Keratinocyte (primary cell): ENCODE data around the gene UCN2. TPM values are rescaled to one million over a fixed set of nuclear protein-coding genes. Genes with fewer than 3 reads are reported as not detected.

Source experiments
- DNase-seq: peaks from one replicate; pipeline ENCODE4 v3.0.0-alpha.2; 2011; ENCODE audit warnings: low read depth, missing footprints, low spot score
- FAIRE-seq: peaks from 2 replicates; lab custom pipeline; 2011; peaks lifted over from hg19 to GRCh38; lab: Jason Lieb, UNC
- H2AFZ ChIP-seq: 2 replicates; pipeline ENCODE4 v1.6.0; 2012; ENCODE audit warnings: low read length, control low read depth, inconsistent platforms; ENCODE audit not compliant: control insufficient read depth
- H3K27ac ChIP-seq: 2 replicates; pipeline ENCODE4 v1.5.1; 2011; ENCODE audit warnings: low read length; ENCODE audit not compliant: control insufficient read depth, insufficient read depth
- H3K27me3 ChIP-seq: 3 replicates; pipeline ENCODE4 v1.6.0; 2011; ENCODE audit warnings: low read length; ENCODE audit not compliant: control insufficient read depth, insufficient read depth; ENCODE audit errors: extremely low read depth
- H3K36me3 ChIP-seq, 2 experiments: 2 replicates in 1 of 2; 3 replicates in 1 of 2; pipeline ENCODE4 v1.5.1; 2011; ENCODE audit warnings: low read length in 2 of 2, mild to moderate bottlenecking in 1 of 2; ENCODE audit not compliant: control insufficient read depth in 2 of 2, insufficient read depth in 2 of 2; ENCODE audit errors: extremely low read depth in 1 of 2
- H3K4me1 ChIP-seq: 3 replicates; pipeline ENCODE4 v1.5.1; 2011; ENCODE audit warnings: low read length; ENCODE audit not compliant: control insufficient read depth, insufficient read depth; ENCODE audit errors: extremely low read depth
- H3K4me2 ChIP-seq: 3 replicates; pipeline ENCODE4 v1.6.0; 2011; ENCODE audit warnings: low read depth, low read length; ENCODE audit not compliant: control insufficient read depth, insufficient read depth; ENCODE audit errors: extremely low read depth
- H3K4me3 ChIP-seq, 3 experiments: fragments of 200-600 bp in 1 of 3; sonication (generic) in 1 of 3; 2 replicates in 2 of 3; 3 replicates in 1 of 3; pipeline ENCODE4 v1.5.1; 2011 to 2016; ENCODE audit warnings: low read length in 3 of 3, mild to moderate bottlenecking in 3 of 3, control low read depth in 2 of 3, inconsistent platforms in 1 of 3, low read depth in 1 of 3, mixed read lengths in 1 of 3, mixed run types in 1 of 3, moderate library complexity in 1 of 3; ENCODE audit not compliant: control insufficient read depth in 2 of 3, insufficient read depth in 2 of 3; ENCODE audit errors: extremely low read depth in 1 of 3
- H3K79me2 ChIP-seq: 2 replicates; pipeline ENCODE4 v1.6.0; 2012; ENCODE audit warnings: low read length; ENCODE audit not compliant: control insufficient read depth, insufficient read depth
- H3K9ac ChIP-seq: 3 replicates; pipeline ENCODE4 v1.6.0; 2011; ENCODE audit warnings: low read length; ENCODE audit not compliant: control insufficient read depth, insufficient read depth; ENCODE audit errors: extremely low read depth
- H3K9me1 ChIP-seq: 3 replicates; pipeline ENCODE4 v1.6.0; 2011; ENCODE audit warnings: low read length; ENCODE audit not compliant: control insufficient read depth, insufficient read depth; ENCODE audit errors: extremely low read depth
- H3K9me3 ChIP-seq: 2 replicates; pipeline ENCODE4 v1.5.1; 2012; ENCODE audit warnings: low read depth, low read length; ENCODE audit not compliant: control insufficient read depth
- H4K20me1 ChIP-seq: 3 replicates; pipeline ENCODE4 v1.6.0; 2011; ENCODE audit warnings: low read length; ENCODE audit not compliant: control insufficient read depth, insufficient read depth; ENCODE audit errors: extremely low read depth
- CTCF ChIP-seq, 3 experiments: IDR thresholded peaks in 1 of 3; conservative IDR thresholded peaks in 1 of 3; optimal IDR thresholded peaks in 1 of 3; 2 replicates in 2 of 3; 3 replicates in 1 of 3; pipeline versions ENCODE3 to v1.5.1; 2011; ENCODE audit warnings: low read length in 3 of 3, mild to moderate bottlenecking in 3 of 3, moderate library complexity in 2 of 3, control low read depth in 1 of 3, inconsistent platforms in 1 of 3; ENCODE audit not compliant: insufficient read depth in 2 of 3; ENCODE audit errors: extremely low read depth in 1 of 3
- EZH2 ChIP-seq: IDR thresholded peaks from one replicate; pipeline ENCODE4 v1.6.1; 2012; ENCODE audit warnings: inconsistent platforms, mild to moderate bottlenecking, low read length, moderate library complexity
- dilution Hi-C: fragments of 300-500 bp; cut with MboI; formaldehyde crosslinking; loops from one replicate; pipeline ENCODE4 v1.7.0; 2020; ENCODE audit warnings: low sequenced_read_pairs; ENCODE audit not compliant: extremely low pct_ligation_motif_present
- polyA plus RNA-seq, 5 experiments: library from polyadenylated mRNA; depleted of rRNA in 3 of 5; stranded (reverse) in 3 of 5; stranded (forward) in 1 of 5; unstranded in 1 of 5; fragments of >200 nt; gene quantifications; 1 replicate in 1 of 5; 2 replicates in 3 of 5; 3 replicates in 1 of 5; pipeline versions ENCODE4 v1.2.1 to v1.2.3, GENCODE V29; 2011 to 2012; ENCODE audit warnings: missing spikeins in 2 of 5, low read depth in 1 of 5, low replicate concordance in 1 of 5

UCN2 gene
- polyA plus RNA-seq, 1 donor (not counting 4 experiments of a cell fraction or from before 2014, with no cell fraction given) = 5.7 TPM

DNA sequence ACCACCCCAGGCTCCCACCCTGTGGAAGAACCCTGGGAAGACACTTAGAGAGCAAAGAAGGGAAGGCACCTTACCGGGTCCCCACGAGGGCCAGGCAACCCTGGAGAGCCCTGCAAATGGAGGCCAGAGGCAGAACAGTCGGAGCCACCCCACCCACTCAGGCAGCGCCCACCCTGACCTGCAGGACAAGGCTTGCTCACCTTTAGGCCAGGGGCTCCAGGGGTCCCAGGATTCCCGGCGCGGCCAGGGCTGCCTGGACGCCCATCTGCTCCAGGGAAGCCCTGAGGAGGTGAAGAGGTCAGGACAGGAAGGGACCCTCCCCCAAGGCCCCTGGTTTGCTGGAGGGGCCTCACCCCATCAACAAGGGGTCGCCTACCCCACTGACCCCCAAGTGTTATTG, 21.3 kb upstream of the UCN2 start:
- Histone ChIP-seq H4K20me1 (peaks cover 32% of the 10 kb centered on the region), H3K4me1 (no peaks in the 10 kb centered on the region), H3K79me2 (peaks cover 63% of the 10 kb centered on the region), H3K4me2 (no peak overlapping the region), H3K36me3 (peaks cover 86 to 91% of the 10 kb centered on the region in 2 experiments), H3K4me3 (no peak overlapping the region), H3K27me3 (no peaks in the 10 kb centered on the region), H2AFZ (no peak overlapping the region), H3K9me1 (no peaks in the 10 kb centered on the region), H3K9me3 (no peaks in the 10 kb centered on the region), H3K9ac (no peak overlapping the region), H3K27ac (no peak overlapping the region)
- TF ChIP-seq CTCF (optimal IDR thresholded peaks at IDR 0.05 in 1 of 3, IDR thresholded peaks at IDR 0.05 in 1 of 3, conservative IDR thresholded peaks at IDR 0.05 in 1 of 3; ENCODE audit: extremely low read depth in 1 of 3, insufficient read depth in 2 of 3, low read length in 3 of 3) (no peak), EZH2 (no peak)
- DNase-seq = no peak
- no peak for FAIRE-seq
- dilution Hi-C loops = no loop called here

- TF ChIP-seq CTCF (optimal IDR thresholded peaks at IDR 0.05 in 1 of 3, IDR thresholded peaks at IDR 0.05 in 1 of 3, conservative IDR thresholded peaks at IDR 0.05 in 1 of 3; ENCODE audit: extremely low read depth in 1 of 3, insufficient read depth in 2 of 3, low read length in 3 of 3) = no peak
- no peak for TF ChIP-seq EZH2
- H4K20me1 ChIP-seq = peaks cover 18% of the 10 kb centered on the region
- DNase-seq (no peak), FAIRE-seq (no peak)
- H3K36me3 ChIP-seq = peaks cover 76 to 92% of the 10 kb centered on the region in 2 experiments
- H3K27ac ChIP-seq = no peak overlapping the region
- H3K79me2 ChIP-seq = peaks cover 42% of the 10 kb centered on the region
- no peak overlapping the region for H3K4me2 ChIP-seq
- no peaks in the 10 kb centered on the region for H3K27me3 ChIP-seq
- no peak overlapping the region for H3K4me3 ChIP-seq
- H3K9me3 ChIP-seq = no peaks in the 10 kb centered on the region
- H3K9me1 ChIP-seq = no peaks in the 10 kb centered on the region
- no peak overlapping the region for H2AFZ ChIP-seq
- dilution Hi-C loops = no loop called here
- no peak overlapping the region for H3K9ac ChIP-seq
- H3K4me1 ChIP-seq = no peaks in the 10 kb centered on the region
These were observed 18.3 kb upstream of the UCN2 start for GRCh38 chr3:48581621-48582481.
